ENCODE measurements around the gene ST3GAL5.

- TF ChIP-seq MAX (IDR thresholded peaks at IDR 0.05; ENCODE audit: low read depth) (no peak), EZH2phosphoT487 (IDR thresholded peaks at IDR 0.05; ENCODE audit: borderline replicate concordance, low read depth) (no peak), CTCF (IDR thresholded peaks at IDR 0.05) (no peak), POLR2AphosphoS5 (IDR thresholded peaks at IDR 0.05; ENCODE audit: low read depth, low read length) (no peak), USF1 (IDR thresholded peaks at IDR 0.05; ENCODE audit: borderline replicate concordance, low read depth) (no peak), ZBTB33 (IDR thresholded peaks at IDR 0.05; ENCODE audit: borderline replicate concordance, low read depth) (no peak), ELF1 (IDR thresholded peaks at IDR 0.05) (no peak), TCF12 (IDR thresholded peaks at IDR 0.05) (no peak), TEAD4 (IDR thresholded peaks at IDR 0.05; ENCODE audit: borderline replicate concordance, insufficient read depth) (no peak), IRF3 (IDR thresholded peaks at IDR 0.05; ENCODE audit: low read depth, low read length) (no peak)
Observed at GRCh38 chr2:85790032-85790431, 98.8 kb downstream of the ST3GAL5 start.
